M059J (cell line): ENCODE results near the gene NOD1. TPM values are rescaled to one million over a fixed set of nuclear protein-coding genes. Genes with fewer than 3 reads are reported as not detected.
"Not testable (repeated sequence)": the region's sequence is repeated elsewhere in the genome, so short reads cannot be mapped to it uniquely, and the experiment has no call there.

Experiments
- DNase-seq: peaks from one replicate; pipeline ENCODE4 v3.0.0-alpha.2; 2012; ENCODE audit warnings: low read depth
- total RNA-seq: library from RNA; depleted of rRNA; stranded (reverse); fragments of >200 nt; shearing (Covaris generic); gene quantifications from 2 replicates; pipeline ENCODE4 v1.2.3, GENCODE V29; 2014; rRNA removed

Gene NOD1
- total RNA-seq: 1.3 and 4.6 TPM in 2 replicates

DNA sequence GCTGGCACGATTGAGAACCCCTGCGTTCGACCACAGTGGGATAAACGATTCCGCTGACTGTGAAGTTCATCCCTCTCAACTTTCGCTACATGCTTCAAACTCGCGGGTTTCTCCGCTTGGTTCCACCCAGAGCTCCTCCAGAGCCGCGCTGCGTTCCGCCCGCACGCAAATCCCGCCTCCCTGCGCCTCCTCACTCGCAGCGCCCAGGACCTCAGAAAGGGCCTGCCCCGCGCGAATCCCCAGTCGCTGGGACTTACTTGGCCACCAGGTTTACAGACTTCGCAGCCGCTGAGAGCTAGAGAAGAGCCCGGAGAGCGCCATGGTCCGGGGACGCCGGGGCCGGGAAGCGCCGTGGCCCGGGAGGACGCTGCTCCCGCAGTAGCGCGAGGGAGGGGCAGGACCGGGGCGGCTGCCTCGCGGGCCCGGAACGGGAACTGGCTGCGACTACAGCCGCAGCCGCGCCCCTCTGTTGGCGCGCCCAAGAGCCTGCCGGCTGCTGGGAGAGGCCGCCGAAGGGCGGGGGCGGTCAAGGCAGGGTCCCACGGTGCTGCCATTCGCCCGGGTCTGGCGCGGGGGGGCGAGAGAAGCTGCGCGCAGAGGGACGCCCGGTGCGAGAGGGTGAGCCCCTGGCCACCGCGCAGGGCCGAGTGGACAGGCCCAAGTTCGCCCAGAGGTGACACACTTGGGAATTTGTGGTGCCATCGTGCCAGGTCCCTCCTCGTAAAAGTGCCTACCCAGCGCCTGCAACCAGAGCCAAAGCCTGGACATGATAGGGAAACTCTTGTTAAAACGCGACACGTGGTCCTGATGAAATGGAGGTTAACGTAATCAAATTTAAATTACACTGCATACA is at the start of gene NOD1:
Gene NOD1 (minus strand): TSS at position 436 of the 853 bp plus-strand sequence. CDS start 21,863 bp downstream, outside the sequence.
- peak; percentile 74 for DNase-seq

DNA sequence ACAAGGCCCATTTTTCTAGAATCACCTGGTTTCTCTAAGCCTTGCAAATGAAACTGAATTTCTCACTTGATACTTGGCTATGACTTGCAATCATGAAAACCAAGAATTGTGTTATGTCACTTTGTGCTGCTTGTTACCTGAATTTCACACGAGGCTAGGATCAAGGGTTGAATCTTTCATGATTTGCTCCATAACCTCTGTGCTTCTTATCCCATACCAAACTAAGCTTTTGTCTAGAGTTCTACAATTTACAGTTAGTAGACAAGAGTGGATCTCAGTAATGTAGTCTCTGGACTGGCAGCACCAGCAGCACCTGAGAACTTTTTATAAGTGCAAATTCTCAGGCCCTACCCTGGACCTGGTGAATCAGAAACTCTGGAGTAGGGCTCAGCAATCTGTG is 48.7 kb upstream of the NOD1 start:
- DNase-seq: not testable (repeated sequence)

- no peak for DNase-seq
These were observed 47.6 kb upstream of the NOD1 start for GRCh38 chr7:30526163-30526562.

DNA sequence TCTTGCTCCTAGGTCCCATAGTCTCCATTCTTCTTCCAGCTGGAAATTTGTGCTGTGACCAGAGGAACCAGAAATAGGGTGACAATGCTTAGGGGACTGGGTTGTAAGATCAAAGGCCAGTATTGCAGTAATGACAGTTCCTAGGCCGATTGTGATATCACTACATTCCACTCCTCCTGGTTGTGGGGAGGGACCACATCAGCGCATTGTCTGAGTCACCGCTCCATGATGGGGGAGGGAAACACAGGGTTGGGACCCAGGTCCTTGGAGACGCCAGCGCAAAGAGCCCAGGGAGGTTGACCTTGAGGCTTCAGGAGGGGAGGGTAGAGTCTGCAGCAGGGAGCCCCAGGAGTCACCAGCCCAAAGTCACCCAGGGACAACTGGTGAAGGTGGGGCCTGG is 46.8 kb upstream of the NOD1 start:
- DNase-seq: no peak

GRCh38 chr7:30524545-30524944 is 46.0 kb upstream of the NOD1 start:
- DNase-seq: no peak

DNA sequence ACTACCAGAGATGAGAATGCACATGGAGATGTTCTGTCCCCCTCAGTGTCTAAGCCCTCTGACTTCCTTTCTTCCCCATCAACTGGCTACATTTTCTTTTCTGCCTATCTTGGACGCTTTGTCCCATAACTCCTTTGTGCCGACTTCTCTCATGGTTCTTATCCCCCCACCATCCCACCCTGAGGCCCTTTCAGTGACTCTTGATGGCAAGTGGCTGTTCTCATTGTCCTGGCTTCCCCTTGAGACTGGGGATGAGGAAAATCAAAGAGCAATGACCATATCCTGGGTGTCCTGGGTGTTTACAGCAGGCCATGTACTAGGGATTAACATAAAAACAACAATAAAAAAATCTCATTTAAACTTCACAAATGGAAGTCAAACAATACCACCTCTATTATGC is 44.9 kb upstream of the NOD1 start:
- DNase-seq: no peak

DNA sequence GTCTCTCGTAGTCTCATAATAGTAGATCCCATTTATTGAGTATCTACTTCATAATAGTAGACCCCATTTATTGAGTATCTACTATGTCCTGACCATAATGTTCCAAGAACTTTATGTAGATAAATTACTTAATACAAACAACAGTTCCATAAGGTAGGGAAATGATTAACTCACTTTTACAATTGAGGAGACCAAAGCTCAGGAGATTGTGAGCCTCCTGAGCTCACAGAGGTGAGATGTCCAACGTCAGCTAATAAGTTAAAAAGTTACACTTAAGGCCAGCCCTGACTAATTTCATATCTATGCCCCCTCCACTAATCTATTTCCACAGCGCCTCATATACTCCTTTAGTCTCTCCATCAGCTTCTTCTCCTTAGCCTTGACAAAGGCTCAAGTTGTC is 43.6 kb upstream of the NOD1 start:
- no peak for DNase-seq

- no peak for DNase-seq
These were observed 42.9 kb upstream of the NOD1 start for GRCh38 chr7:30521532-30521931.

- DNase-seq: no peak
These were observed 40.5 kb upstream of the NOD1 start for GRCh38 chr7:30519122-30519521.

- DNase-seq: no peak
These were observed 37.2 kb upstream of the NOD1 start for GRCh38 chr7:30515761-30516160.

GRCh38 chr7:30514776-30515175 is 36.2 kb upstream of the NOD1 start:
- DNase-seq: no peak

- DNase-seq: no peak
These were observed 35.6 kb upstream of the NOD1 start for GRCh38 chr7:30514177-30514576.

GRCh38 chr7:30513762-30514161 is 35.2 kb upstream of the NOD1 start:
- DNase-seq: no peak

DNA sequence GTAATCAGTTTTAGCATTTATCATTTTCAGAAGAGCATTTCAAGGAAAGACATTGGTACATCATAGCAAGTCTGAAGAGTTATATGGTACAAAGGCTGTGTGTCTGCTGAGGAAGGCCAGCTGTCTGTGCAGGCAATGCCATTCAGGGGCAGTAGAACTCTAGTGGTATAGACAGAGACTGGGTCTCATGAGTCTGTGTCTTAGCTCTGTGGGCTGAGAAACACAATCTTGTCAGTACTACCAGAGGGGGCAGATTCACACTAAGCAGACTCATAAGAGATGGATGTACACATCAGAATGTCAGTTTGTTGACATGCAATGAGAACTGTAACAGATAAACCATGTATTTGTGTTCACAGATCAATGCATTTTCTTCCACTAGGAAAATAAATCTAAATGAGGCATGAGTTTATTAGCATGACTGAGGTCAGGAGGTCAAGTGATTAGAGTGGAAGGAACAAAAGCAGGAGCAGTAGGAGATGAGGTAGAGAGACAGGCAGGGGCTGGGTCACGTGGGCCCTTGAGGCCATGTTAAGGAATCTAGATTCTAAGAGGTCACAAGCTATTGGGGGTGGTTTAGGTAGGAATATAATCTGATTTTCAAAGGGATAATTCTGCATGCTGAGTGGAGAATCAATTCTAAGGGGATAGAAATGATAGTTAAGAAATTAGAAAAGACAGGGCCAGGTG is 33.5 kb upstream of the NOD1 start:
- no peak for DNase-seq

DNA sequence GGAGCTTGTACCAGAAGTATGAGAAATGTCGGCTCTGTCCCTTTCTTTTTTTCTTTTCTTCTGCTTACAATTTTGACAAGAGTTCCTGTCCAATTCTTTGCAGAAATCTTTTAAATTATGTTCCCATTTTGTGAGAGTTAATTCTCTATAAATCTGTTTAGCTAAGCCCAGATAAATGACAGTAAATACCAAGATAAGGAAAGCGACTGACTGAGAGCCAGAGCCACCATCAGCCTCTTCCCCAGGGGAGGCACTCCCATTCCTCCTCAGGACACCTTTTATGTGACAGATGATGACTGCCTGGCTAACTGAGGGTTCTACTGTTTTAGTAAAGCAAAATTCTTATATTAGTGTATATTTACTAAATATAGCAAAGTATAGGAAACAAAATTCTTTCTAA is 32.9 kb upstream of the NOD1 start:
- DNase-seq: no peak

GRCh38 chr7:30510124-30511075 is 31.8 kb upstream of the NOD1 start:
- DNase-seq: peak; percentile 40

- not testable (repeated sequence) for DNase-seq
These were observed 30.7 kb upstream of the NOD1 start for GRCh38 chr7:30509171-30509857.

DNA sequence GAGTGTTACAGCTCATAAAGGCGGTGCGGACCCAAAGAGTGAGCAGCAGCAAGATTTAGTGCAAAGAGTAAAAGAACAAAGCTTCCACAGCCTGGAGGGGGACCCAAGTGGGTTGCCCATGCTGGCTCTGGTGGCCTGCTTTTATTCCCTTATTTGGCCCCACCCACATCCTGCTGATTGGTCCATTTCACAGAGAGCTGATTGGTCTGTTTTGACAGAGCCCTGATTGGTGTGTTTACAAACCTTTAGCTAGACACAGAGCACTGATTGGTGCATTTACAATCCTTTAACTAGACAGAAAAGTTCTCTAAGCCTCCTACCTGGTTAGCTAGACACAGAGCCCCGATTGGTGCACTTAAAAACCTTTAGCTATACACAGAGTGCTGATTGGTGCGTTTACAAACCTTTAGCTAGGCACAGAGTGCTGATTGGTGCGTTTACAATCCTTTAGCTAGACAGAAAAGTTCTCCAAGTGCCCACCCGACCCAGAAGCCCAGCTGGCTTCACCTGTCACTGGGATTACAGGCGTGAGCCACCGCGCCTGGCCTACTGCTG is 28.8 kb upstream of the NOD1 start:
- DNase-seq: not testable (repeated sequence)

DNA sequence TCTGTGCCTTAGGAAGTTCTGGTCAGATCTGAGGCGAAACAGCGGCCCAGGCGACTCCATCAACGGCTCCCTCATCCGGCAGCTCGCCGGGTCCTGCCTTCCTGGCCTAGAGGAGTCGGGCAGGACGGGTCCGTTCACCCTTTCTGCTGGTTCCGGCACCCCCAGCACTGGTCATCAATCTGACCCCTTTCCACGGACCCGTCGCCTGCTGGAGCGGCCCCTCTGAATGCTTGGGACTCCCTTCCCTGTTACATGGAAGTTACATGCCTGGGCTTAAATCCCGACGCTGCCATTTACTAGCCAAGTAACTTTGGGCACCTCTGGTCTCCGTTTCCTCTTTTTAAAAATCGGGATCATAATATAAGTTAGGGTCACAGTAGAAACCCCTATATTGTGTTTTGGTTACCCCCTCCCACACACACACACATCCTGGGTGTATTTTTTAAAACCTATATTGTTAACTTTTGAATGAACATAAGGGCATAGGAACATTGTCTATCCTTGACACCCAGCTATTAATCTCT is 26.7 kb upstream of the NOD1 start:
- no peak for DNase-seq

GRCh38 chr7:30504301-30505173 is 26.0 kb upstream of the NOD1 start, which contains the start of gene GGCT:
TSS of gene GGCT (minus strand) at chr7:30504829. CDS start at chr7:30504709, 120 bp downstream.
- DNase-seq: peak; percentile 99
